Neural crest cell (in vitro differentiated cells): ENCODE measurements around the gene ZNF581. TPM values are rescaled to one million over a fixed set of nuclear protein-coding genes. Genes with fewer than 3 reads are reported as not detected.

Experiments
- DNase-seq: peaks from one replicate; pipeline ENCODE4 v3.0.0; 2021; ENCODE audit warnings: low read depth, mixed read lengths, low spot score
- H3K27ac Mint-ChIP-seq: one replicate; pipeline ENCODE4 v1.8.0; 2021; ENCODE audit warnings: mild to moderate bottlenecking, mixed read lengths; ENCODE audit not compliant: unreplicated experiment
- H3K27me3 Mint-ChIP-seq: 2 replicates; pipeline ENCODE4 v1.8.0; 2021; ENCODE audit warnings: low read depth, mild to moderate bottlenecking, mixed read lengths
- H3K36me3 Mint-ChIP-seq: 2 replicates; pipeline ENCODE4 v1.8.0; 2021; ENCODE audit warnings: low read depth, mild to moderate bottlenecking, mixed read lengths
- H3K4me1 Mint-ChIP-seq: 2 replicates; pipeline ENCODE4 v1.8.0; 2021; ENCODE audit warnings: mixed read lengths
- H3K4me3 Mint-ChIP-seq: one replicate; pipeline ENCODE4 v1.8.0; 2021; ENCODE audit warnings: mild to moderate bottlenecking, mixed read lengths
- H3K9me3 Mint-ChIP-seq: 2 replicates; pipeline ENCODE4 v1.8.0; 2021; ENCODE audit warnings: mixed read lengths
- total RNA-seq: library from RNA; stranded (reverse); gene quantifications from 2 replicates; pipeline ENCODE4 v1.2.1, GENCODE V29; 2021
- TF ChIP-seq, protein P1 (sequence below): fragments of 200-600 bp; sonication (generic); conservative IDR thresholded peaks from 2 replicates; pipeline ENCODE4 v1.5.0; 2021; ENCODE audit warnings: antibody characterized with exemption, mild to moderate bottlenecking

Gene ZNF581
- total RNA-seq, 1 donor from 2014 or later, result 40.8 TPM

DNA sequence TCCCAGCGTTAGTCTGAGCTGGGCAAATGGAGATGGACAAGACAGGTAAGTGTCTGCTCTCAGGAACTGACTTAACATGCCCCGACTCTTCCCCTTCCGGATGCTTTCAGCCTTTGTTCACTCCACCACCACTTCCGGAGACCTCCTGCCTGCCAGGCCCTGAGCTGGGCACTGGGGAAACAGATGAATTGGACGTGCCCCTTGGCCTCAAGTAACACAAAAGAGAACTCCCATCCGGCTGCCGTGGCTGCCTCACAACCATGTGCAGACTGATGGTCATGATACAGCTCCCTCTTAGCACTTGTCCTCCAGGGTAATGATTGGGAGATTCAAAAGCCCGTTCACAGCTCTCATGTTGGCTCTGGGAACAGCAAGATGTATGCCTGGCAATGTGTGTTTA, 26.0 kb upstream of the ZNF581 start:
- Mint-ChIP-seq H3K9me3 (no peaks in the 10 kb centered on the region), H3K4me3 (peak overlapping the region; percentile 38), H3K36me3 (peaks cover 16% of the 10 kb centered on the region), H3K4me1 (peaks cover 4% of the 10 kb centered on the region), H3K27me3 (no peaks in the 10 kb centered on the region), H3K27ac (no peak overlapping the region)
- DNase-seq, result no peak
- TF ChIP-seq, protein P1, sequence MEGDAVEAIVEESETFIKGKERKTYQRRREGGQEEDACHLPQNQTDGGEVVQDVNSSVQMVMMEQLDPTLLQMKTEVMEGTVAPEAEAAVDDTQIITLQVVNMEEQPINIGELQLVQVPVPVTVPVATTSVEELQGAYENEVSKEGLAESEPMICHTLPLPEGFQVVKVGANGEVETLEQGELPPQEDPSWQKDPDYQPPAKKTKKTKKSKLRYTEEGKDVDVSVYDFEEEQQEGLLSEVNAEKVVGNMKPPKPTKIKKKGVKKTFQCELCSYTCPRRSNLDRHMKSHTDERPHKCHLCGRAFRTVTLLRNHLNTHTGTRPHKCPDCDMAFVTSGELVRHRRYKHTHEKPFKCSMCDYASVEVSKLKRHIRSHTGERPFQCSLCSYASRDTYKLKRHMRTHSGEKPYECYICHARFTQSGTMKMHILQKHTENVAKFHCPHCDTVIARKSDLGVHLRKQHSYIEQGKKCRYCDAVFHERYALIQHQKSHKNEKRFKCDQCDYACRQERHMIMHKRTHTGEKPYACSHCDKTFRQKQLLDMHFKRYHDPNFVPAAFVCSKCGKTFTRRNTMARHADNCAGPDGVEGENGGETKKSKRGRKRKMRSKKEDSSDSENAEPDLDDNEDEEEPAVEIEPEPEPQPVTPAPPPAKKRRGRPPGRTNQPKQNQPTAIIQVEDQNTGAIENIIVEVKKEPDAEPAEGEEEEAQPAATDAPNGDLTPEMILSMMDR, result no peak

DNA sequence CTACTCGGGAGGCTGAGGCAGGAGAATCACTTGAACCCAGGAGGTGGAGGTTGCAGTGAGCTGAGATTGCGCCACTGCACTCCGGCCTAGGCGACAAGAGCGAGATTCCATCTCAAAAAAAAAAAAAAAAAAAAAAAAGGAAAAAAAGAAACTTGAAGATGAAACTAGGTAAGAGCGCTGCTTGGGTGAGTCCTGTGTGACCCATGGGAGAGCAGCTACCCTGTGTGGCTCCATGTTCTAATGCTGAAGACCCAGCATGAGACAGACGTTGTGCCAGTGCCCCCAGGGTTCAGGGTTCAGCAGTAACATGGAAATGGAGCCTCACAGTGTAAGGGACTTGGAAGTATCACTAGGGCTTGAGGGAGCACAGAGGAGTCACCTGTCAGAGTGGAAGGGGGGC, 25.0 kb upstream of the ZNF581 start:
- H3K9me3 Mint-ChIP-seq, result no peaks in the 10 kb centered on the region
- peaks cover 13% of the 10 kb centered on the region for H3K36me3 Mint-ChIP-seq
- peaks cover 8% of the 10 kb centered on the region for H3K4me1 Mint-ChIP-seq
- H3K4me3 Mint-ChIP-seq, result no peak overlapping the region
- TF ChIP-seq, protein P1, result no peak
- H3K27ac Mint-ChIP-seq, result peak overlapping the region; percentile 4
- no peak for DNase-seq
- no peaks in the 10 kb centered on the region for H3K27me3 Mint-ChIP-seq

DNA sequence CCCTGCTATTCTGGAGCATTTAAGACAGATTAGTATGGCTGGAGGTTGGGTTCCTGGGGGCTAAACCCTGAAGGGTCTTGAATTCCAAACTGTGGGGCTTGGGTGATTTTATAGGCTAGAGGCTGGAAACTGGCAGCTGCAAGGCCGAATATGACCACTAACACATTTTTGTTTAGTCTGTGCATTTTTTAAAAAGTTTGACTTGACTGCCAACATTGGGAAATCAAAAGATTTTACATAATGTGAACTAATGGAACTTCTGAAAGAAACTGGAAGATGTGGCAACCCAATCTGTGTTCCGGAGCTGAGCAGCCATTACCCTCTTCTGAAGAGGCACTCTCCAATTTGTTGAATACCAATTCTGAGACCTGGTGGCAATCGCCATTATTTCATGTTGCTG, 24.2 kb upstream of the ZNF581 start:
- TF ChIP-seq, protein P1, result no peak
- H3K4me1 Mint-ChIP-seq, result peaks cover 16% of the 10 kb centered on the region
- peaks cover 5% of the 10 kb centered on the region for H3K27me3 Mint-ChIP-seq
- H3K27ac Mint-ChIP-seq, result no peak overlapping the region
- H3K36me3 Mint-ChIP-seq, result peaks cover 18% of the 10 kb centered on the region
- peak overlapping the region; percentile 13 for H3K4me3 Mint-ChIP-seq
- peaks cover 3% of the 10 kb centered on the region for H3K9me3 Mint-ChIP-seq
- DNase-seq, result no peak

DNA sequence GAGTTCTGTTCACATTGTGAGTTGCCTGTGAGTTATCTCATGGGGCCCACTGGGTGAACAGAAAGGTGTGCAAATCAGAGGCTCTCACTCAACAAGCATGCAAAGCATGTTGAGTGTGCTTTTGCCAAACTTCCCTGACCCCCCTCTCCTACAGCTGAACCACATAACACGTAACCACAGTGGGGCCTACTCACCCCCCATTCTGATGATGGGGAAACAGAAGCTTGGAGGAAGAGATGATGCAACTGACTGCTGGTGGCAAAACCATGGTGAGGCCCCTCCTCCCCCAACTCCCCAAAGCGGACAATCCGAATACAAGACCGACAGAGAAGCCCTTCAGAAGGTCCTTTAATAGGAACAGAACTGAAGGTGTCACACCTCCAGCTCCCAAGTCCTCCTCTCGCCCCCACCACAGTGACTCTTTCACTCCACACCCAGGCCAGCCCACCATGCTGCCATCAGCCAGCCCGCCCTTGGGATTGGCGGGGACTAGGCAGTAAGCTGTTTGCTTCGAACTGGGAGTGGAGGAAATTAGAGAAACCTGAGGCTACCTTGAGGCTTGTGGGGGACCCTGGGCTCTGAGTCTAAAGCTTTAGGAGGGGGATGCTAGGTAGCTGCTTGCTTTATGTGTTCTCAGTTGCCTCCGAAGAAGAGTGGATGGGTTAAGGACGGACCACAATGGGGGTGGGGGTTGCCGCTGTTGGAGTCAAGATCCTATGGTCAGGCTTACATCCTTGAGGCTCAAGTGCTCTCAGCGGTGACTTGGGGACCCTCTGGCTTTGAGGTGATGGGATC, 22.8 kb upstream of the ZNF581 start:
- TF ChIP-seq, protein P1, result no peak
- Mint-ChIP-seq H3K27me3 (peaks cover 5% of the 10 kb centered on the region), H3K9me3 (peaks cover 3% of the 10 kb centered on the region), H3K4me3 (peak overlapping the region; percentile 39), H3K27ac (no peak overlapping the region), H3K36me3 (peaks cover 18% of the 10 kb centered on the region), H3K4me1 (peaks cover 24% of the 10 kb centered on the region)
- DNase-seq, result no peak

DNA sequence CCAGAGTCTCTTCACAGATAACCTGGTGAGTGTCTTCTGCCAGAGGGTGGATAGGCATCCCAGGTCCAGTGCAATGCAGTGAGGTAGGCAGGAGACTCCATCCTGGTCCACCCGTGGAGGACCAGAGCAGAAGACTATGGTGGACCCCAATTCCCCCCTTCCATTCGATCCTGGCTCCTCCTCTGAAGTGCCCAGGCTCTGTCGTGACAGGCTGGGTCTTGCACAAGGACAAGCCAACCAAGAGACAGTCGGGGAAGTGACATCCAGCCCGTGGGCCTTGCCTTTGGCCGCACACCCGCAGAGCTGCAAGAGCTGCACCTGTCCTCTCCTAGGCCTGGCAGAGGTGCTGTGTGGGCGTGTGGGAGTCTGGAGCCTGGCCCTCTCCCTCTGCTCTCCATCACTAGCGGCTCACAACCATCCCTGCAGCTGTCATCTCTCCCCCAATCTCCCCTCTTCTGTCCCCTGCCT, 22.2 kb upstream of the ZNF581 start:
- DNase-seq, result no peak
- Mint-ChIP-seq H3K36me3 (peaks cover 18% of the 10 kb centered on the region), H3K4me1 (peaks cover 24% of the 10 kb centered on the region), H3K27me3 (peaks cover 5% of the 10 kb centered on the region), H3K27ac (no peak overlapping the region), H3K4me3 (no peak overlapping the region), H3K9me3 (peaks cover 3% of the 10 kb centered on the region)
- TF ChIP-seq, protein P1, result no peak
